Calu3 (cell line): ENCODE results near the gene NUP160. TPM values are rescaled to one million over a fixed set of nuclear protein-coding genes. Genes with fewer than 3 reads are reported as not detected.
"Not testable (repeated sequence)": the region's sequence is repeated elsewhere in the genome, so short reads cannot be mapped to it uniquely, and the experiment has no call there.

Experiments
- BruUV-seq: library from RNA; stranded (reverse); fragments of 400-500 nt; replicated peaks from 2 replicates; lab custom pipeline; 2021; lab: Mats Ljungman, UMichigan
- CTCF ChIA-PET: fragments of 300-600 bp; sonication (Branson Sonifier 250); formaldehyde crosslinking; loops from one replicate; lab custom pipeline; 2022; ENCODE audit warnings: antibody characterized with exemption; lab: Charles Lee
- DNase-seq: peaks from one replicate; pipeline ENCODE4 v3.0.0; 2022
- H3K27ac Mint-ChIP-seq: one replicate; pipeline ENCODE4 v1.8.0; 2022; ENCODE audit warnings: mixed read lengths; ENCODE audit not compliant: unreplicated experiment
- H3K27me3 Mint-ChIP-seq: one replicate; pipeline ENCODE4 v1.8.0; 2022; ENCODE audit warnings: mixed read lengths; ENCODE audit not compliant: unreplicated experiment
- H3K36me3 Mint-ChIP-seq: one replicate; pipeline ENCODE4 v1.8.0; 2022; ENCODE audit warnings: mild to moderate bottlenecking, moderate library complexity, mixed read lengths; ENCODE audit not compliant: insufficient read depth, unreplicated experiment
- H3K4me1 Mint-ChIP-seq: one replicate; pipeline ENCODE4 v1.8.0; 2022; ENCODE audit warnings: mild to moderate bottlenecking, low read depth, mixed read lengths; ENCODE audit not compliant: unreplicated experiment
- H3K4me3 Mint-ChIP-seq: one replicate; pipeline ENCODE4 v1.8.0; 2022; ENCODE audit warnings: mild to moderate bottlenecking, low read depth, moderate library complexity, mixed read lengths; ENCODE audit not compliant: unreplicated experiment
- H3K9me3 Mint-ChIP-seq: one replicate; pipeline ENCODE4 v1.8.0; 2022; ENCODE audit warnings: low read depth, mixed read lengths; ENCODE audit not compliant: unreplicated experiment
- intact Hi-C: fragments of 100-400 bp; cut with micrococcal nuclease; formaldehyde crosslinking; loops from one replicate; pipeline ENCODE4 v1.10.0; 2022; ENCODE audit not compliant: unreplicated experiment
- total RNA-seq: library from RNA; stranded (reverse); gene quantifications from 2 replicates; pipeline ENCODE4 v1.2.3, GENCODE V29; 2022
- TF ChIP-seq, protein P1 (sequence below): fragments of 200-600 bp; IDR thresholded peaks from one replicate; pipeline ENCODE4 v1.8.0; 2022; ENCODE audit warnings: antibody characterized with exemption; ENCODE audit not compliant: unreplicated experiment

The NUP160 gene
- total RNA-seq, 1 experiment from 2014 or later = 54.7 TPM

GRCh38 chr11:47775240-47775869 lies 72.8 kb downstream of the NUP160 start:
- no peaks in the 10 kb centered on the region for H3K9me3 Mint-ChIP-seq
- BruUV-seq = no TSS peak
- no peak overlapping the region for H3K27ac Mint-ChIP-seq
- no peaks in the 10 kb centered on the region for H3K27me3 Mint-ChIP-seq
- H3K4me1 Mint-ChIP-seq = no peaks in the 10 kb centered on the region
- TF ChIP-seq, protein P1, sequence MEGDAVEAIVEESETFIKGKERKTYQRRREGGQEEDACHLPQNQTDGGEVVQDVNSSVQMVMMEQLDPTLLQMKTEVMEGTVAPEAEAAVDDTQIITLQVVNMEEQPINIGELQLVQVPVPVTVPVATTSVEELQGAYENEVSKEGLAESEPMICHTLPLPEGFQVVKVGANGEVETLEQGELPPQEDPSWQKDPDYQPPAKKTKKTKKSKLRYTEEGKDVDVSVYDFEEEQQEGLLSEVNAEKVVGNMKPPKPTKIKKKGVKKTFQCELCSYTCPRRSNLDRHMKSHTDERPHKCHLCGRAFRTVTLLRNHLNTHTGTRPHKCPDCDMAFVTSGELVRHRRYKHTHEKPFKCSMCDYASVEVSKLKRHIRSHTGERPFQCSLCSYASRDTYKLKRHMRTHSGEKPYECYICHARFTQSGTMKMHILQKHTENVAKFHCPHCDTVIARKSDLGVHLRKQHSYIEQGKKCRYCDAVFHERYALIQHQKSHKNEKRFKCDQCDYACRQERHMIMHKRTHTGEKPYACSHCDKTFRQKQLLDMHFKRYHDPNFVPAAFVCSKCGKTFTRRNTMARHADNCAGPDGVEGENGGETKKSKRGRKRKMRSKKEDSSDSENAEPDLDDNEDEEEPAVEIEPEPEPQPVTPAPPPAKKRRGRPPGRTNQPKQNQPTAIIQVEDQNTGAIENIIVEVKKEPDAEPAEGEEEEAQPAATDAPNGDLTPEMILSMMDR = no peak
- DNase-seq = no peak
- H3K4me3 Mint-ChIP-seq = no peak overlapping the region
- peaks cover 45% of the 10 kb centered on the region for H3K36me3 Mint-ChIP-seq
- intact Hi-C loops = no loop called here
- CTCF ChIA-PET = no interaction called here

- H3K9me3 Mint-ChIP-seq = no peaks in the 10 kb centered on the region
- TF ChIP-seq, protein P1 = no peak
- H3K27ac Mint-ChIP-seq = no peak overlapping the region
- CTCF ChIA-PET = no interaction called here
- intact Hi-C loops = no loop called here
- H3K4me3 Mint-ChIP-seq = no peak overlapping the region
- BruUV-seq = no TSS peak
- no peak for DNase-seq
- no peaks in the 10 kb centered on the region for H3K27me3 Mint-ChIP-seq
- no peaks in the 10 kb centered on the region for H3K4me1 Mint-ChIP-seq
- H3K36me3 Mint-ChIP-seq = peaks cover 34% of the 10 kb centered on the region
Observed at GRCh38 chr11:47773882-47774281, 74.3 kb downstream of the NUP160 start.

GRCh38 chr11:47769556-47769955 lies 78.6 kb downstream of the NUP160 start:
- not testable (repeated sequence) for H3K27ac Mint-ChIP-seq

DNA sequence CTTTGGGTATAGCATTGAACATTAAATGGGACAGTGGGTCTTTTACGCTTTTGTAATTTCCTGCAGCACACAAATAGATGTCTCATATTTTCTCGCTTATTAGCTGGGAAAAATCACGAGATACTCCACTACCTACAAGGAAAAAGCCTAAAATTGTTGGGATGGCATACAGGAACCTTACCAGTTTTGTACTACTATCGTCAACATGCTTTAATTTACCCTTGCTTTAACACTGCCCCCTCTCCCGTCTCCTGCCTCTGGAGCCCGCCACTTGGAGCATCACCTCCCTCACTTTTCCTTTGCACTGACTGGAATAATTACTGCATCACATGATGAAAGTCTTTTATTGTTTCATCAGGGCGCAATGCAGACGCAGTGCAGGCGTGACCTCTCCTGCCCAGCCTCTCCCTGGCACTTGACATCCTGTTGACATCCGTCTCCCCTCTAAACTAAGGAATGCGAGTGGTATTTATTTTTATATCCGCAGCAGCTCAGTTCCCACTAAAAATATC lies 80.0 kb downstream of the NUP160 start:
- BruUV-seq = no TSS peak
- CTCF ChIA-PET = no interaction called here
- TF ChIP-seq, protein P1 = no peak
- H3K27ac Mint-ChIP-seq = peak overlapping the region; percentile 99
- peaks cover 19% of the 10 kb centered on the region for H3K4me1 Mint-ChIP-seq
- intact Hi-C loops = no loop called here
- no peaks in the 10 kb centered on the region for H3K9me3 Mint-ChIP-seq
- DNase-seq = peak; percentile 52
- no peaks in the 10 kb centered on the region for H3K27me3 Mint-ChIP-seq
- H3K36me3 Mint-ChIP-seq = peaks cover 56% of the 10 kb centered on the region
- peak overlapping the region; percentile 77 for H3K4me3 Mint-ChIP-seq

More at GRCh38 chr11:47769556-47769955, 78.6 kb downstream of the NUP160 start:
- BruUV-seq, H3K9me3 Mint-ChIP-seq, CTCF ChIA-PET, H3K4me3 Mint-ChIP-seq, intact Hi-C loops, DNase-seq, H3K27me3 Mint-ChIP-seq: not testable (repeated sequence)
- peaks cover 52% of the 10 kb centered on the region for H3K36me3 Mint-ChIP-seq
- H3K4me1 Mint-ChIP-seq = peaks cover 19% of the 10 kb centered on the region
